ENCODE measurements around the gene SMNDC1. TPM values are rescaled to one million over a fixed set of nuclear protein-coding genes. Genes with fewer than 3 reads are reported as not detected.

The SMNDC1 gene
- total RNA-seq, 6 donors from 2014 or later: 13.5 to 28.2 (median 22.9) TPM

DNA sequence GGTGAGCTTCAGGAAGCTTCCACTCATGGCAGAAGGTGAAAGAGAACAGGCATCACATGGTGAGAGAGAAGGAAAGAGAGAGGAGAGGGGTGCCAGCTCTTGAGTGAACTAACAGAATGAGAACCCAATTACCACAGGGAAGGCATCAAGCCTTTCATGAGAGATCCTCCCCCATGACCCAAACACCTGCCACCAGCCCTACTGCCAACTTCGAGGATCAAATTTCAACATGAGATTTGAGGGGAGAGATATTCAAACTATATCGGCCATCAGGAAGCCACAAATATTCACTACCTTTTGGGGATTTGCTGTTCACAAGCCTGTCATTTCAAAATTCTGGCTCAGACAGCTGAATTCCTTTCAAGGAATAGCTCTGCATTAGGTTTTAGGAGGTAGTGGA, 39.9 kb upstream of the SMNDC1 start:
- no peak for DNase-seq
- 35 to 42% methylated on average over 2 of the region's 2 CpGs for WGBS, 2 donors
- H3K36me3 ChIP-seq: no peaks in the 10 kb centered on the region
- no peaks in the 10 kb centered on the region for H3K4me1 ChIP-seq
- no peak for ATAC-seq (ENCODE audit: low FRiP score in 2 of 2)
- TF ChIP-seq EP300 (IDR thresholded peaks at IDR 0.05): no peak
- TF ChIP-seq CTCF (IDR thresholded peaks at IDR 0.05): no peak
- no peak for TF ChIP-seq POLR2AphosphoS5 (IDR thresholded peaks at IDR 0.05)
- TF ChIP-seq POLR2A (IDR thresholded peaks at IDR 0.05): no peak
- H3K4me3 ChIP-seq: no peak overlapping the region
- H3K9me3 ChIP-seq: no peaks in the 10 kb centered on the region
- no peak overlapping the region for H3K27ac ChIP-seq
- H3K27me3 ChIP-seq: no peaks in the 10 kb centered on the region

GRCh38 chr10:110343947-110344346, 39.2 kb upstream of the SMNDC1 start:
- H3K27ac ChIP-seq: no peak overlapping the region
- no peaks in the 10 kb centered on the region for H3K4me1 ChIP-seq
- H3K4me3 ChIP-seq: no peak overlapping the region
- no peaks in the 10 kb centered on the region for H3K27me3 ChIP-seq
- no peaks in the 10 kb centered on the region for H3K9me3 ChIP-seq
- DNase-seq (no peak), ATAC-seq (ENCODE audit: low FRiP score in 2 of 2) (no peak)
- TF ChIP-seq EP300 (IDR thresholded peaks at IDR 0.05): no peak
- TF ChIP-seq POLR2AphosphoS5 (IDR thresholded peaks at IDR 0.05): no peak
- TF ChIP-seq POLR2A (IDR thresholded peaks at IDR 0.05): no peak
- no peak for TF ChIP-seq CTCF (IDR thresholded peaks at IDR 0.05)
- H3K36me3 ChIP-seq: no peaks in the 10 kb centered on the region
- 87% methylated on average over 5 of the region's 5 CpGs for WGBS, 2 donors

DNA sequence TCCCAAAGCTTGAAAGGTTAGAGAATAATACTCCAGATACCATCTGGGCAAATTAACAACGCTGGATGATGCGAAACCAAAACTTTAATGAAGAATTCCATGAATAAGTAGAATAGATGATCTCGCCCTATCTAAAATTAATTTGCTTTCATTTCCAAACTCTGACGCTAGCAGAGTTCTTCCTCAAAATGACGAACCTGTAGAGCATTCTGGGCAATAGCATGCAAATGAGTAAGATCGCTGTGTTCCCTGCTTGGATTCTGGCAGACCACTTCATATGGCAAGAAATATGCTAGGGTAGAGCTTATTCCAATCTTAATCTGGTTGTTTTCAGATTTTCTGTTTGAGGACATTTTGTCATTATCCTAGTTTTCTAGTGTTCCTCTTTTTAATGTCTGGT, 36.1 kb upstream of the SMNDC1 start:
- H3K27ac ChIP-seq: no peak overlapping the region
- DNase-seq (no peak), ATAC-seq (ENCODE audit: low FRiP score in 2 of 2) (peak in 1 of 2 donors; percentile 36)
- no peaks in the 10 kb centered on the region for H3K27me3 ChIP-seq
- no peak for TF ChIP-seq POLR2AphosphoS5 (IDR thresholded peaks at IDR 0.05)
- no peak for TF ChIP-seq POLR2A (IDR thresholded peaks at IDR 0.05)
- H3K9me3 ChIP-seq: no peaks in the 10 kb centered on the region
- 79 to 87% methylated on average over 6 of the region's 6 CpGs for WGBS, 2 donors
- no peak overlapping the region for H3K4me3 ChIP-seq
- no peaks in the 10 kb centered on the region for H3K36me3 ChIP-seq
- H3K4me1 ChIP-seq: peaks cover 0 to 6% (median 3%) of the 10 kb centered on the region in 4 donors

- Histone ChIP-seq H3K4me1 (peaks cover 0 to 7% (median 6%) of the 10 kb centered on the region in 4 donors), H3K27ac (no peak overlapping the region), H3K4me3 (no peak overlapping the region), H3K36me3 (no peaks in the 10 kb centered on the region), H3K9me3 (no peaks in the 10 kb centered on the region), H3K27me3 (no peaks in the 10 kb centered on the region)
- ATAC-seq (ENCODE audit: low FRiP score in 2 of 2): no peak
- TF ChIP-seq POLR2A (IDR thresholded peaks at IDR 0.05) (no peak), EP300 (IDR thresholded peaks at IDR 0.05) (no peak), CTCF (IDR thresholded peaks at IDR 0.05) (no peak), POLR2AphosphoS5 (IDR thresholded peaks at IDR 0.05) (no peak)
- WGBS, 2 donors: 95 to 100% methylated on average over 4 of the region's 4 CpGs
- no peak for DNase-seq
Measured at GRCh38 chr10:110340122-110340521, 35.4 kb upstream of the SMNDC1 start.

DNA sequence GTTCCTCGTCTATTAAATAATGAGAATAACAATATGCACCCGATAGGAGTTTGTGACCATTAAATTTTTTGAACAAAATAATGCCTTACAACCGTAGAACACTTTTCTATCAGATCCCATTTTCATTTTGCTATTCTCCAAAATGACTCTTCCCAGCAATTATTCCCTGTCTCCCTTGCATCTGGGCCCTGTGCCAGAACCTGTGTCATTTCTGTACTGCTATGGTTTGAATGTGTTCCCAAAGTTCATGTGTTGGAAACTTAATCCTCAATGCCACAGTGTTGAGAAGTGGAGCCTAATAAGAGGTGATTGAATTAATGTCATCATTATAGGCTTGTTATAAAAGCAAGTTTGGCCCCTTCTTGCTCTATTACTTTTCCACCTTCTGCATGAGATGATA, 33.2 kb upstream of the SMNDC1 start:
- no peak for DNase-seq

More for the DNA sequence above, 33.2 kb upstream of the SMNDC1 start:
- H3K27me3 ChIP-seq: no peaks in the 10 kb centered on the region
- peaks cover 0 to 7% (median 6%) of the 10 kb centered on the region in 4 donors for H3K4me1 ChIP-seq
- ATAC-seq (ENCODE audit: low FRiP score in 2 of 2): no peak
- no peaks in the 10 kb centered on the region for H3K9me3 ChIP-seq
- H3K36me3 ChIP-seq: no peaks in the 10 kb centered on the region
- 91 to 97% methylated on average over 3 of the region's 3 CpGs for WGBS, 2 donors
- H3K27ac ChIP-seq: no peak overlapping the region
- H3K4me3 ChIP-seq: no peak overlapping the region
- TF ChIP-seq POLR2AphosphoS5 (IDR thresholded peaks at IDR 0.05): no peak
- no peak for TF ChIP-seq CTCF (IDR thresholded peaks at IDR 0.05)
- TF ChIP-seq POLR2A (IDR thresholded peaks at IDR 0.05): no peak
- no peak for TF ChIP-seq EP300 (IDR thresholded peaks at IDR 0.05)
